HG03378 (cell line): ENCODE data around the gene KPNA4.
A peak's percentile ranks its signal among the peaks of the same experiment; 100 is the strongest.
"Not testable (repeated sequence)": the region's sequence is repeated elsewhere in the genome, so short reads cannot be mapped to it uniquely, and the experiment has no call there.

Experiments
- ATAC-seq: cut with Tn5 transposase; IDR thresholded peaks from one replicate; pipeline ENCODE4 v1.9.1; 2021; ENCODE audit warnings: mild to moderate bottlenecking, moderate library complexity; ENCODE audit not compliant: unreplicated experiment

KPNA4 gene

DNA sequence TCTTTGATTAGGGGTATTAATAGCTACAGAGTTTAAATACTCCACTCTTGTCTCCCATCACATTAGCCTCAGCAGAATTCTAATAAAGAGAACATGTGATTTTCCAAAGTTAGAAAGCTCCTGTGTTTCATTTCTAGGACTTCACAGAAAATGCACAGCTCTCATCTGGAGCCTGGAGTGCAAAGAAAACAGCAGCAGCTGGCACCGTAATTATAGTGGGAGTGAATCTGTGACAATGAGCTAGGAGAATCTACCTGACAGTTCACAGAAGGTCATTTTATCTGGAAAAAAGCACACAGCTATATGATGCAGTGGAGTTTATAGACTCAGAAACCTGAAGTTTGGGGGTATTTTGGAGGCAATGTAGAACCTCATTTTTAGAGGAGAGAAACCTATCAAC lies 110.4 kb downstream of the KPNA4 start:
- no peak for ATAC-seq

GRCh38 chr3:160452251-160452650 lies 113.1 kb downstream of the KPNA4 start:
- ATAC-seq = not testable (repeated sequence)

DNA sequence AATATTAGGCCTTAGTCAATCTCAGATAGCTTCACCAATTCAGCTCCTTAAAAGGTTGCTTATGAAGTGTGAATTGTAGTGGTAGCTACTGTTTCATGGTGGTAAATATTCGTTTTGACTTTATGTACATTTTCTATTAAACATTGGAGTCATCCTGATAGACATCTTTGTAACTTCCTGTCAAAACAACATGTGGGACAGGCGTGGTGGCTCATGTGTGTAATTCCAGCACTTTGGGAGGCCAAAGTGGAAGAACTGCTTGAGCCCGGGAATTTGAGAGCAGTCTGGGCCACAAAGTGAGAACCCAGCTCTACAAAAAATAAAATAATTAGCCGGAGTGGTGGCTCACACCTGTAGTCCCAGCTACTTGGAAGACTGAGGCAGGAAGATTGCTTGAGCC lies 113.8 kb downstream of the KPNA4 start:
- no peak for ATAC-seq

DNA sequence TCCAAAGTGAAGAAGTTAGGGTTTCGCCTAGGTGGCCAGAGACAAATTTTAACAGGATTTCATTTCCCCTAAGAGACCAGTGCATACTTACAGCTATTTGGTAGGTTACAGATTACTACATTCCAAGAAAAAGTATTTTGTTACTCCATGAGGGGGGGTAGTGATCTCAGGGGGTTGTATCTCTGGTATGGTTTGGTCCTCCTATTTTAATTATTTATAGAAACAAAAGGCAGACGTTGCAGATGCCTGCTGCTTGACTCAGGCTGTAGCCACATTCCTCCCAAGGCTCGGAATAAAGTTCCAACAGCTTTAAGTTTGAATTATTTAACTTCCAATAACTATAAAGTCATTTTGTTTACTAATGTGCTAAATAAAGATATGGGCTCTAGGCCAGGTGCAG lies 114.5 kb downstream of the KPNA4 start:
- ATAC-seq = no peak

GRCh38 chr3:160449636-160450598 lies 115.5 kb downstream of the KPNA4 start, which contains the start of gene TRIM59:
Gene TRIM59 (minus strand): TSS chr3:160449786. CDS start chr3:160439183, 10,603 bp downstream.
- peak; percentile 92 for ATAC-seq

DNA sequence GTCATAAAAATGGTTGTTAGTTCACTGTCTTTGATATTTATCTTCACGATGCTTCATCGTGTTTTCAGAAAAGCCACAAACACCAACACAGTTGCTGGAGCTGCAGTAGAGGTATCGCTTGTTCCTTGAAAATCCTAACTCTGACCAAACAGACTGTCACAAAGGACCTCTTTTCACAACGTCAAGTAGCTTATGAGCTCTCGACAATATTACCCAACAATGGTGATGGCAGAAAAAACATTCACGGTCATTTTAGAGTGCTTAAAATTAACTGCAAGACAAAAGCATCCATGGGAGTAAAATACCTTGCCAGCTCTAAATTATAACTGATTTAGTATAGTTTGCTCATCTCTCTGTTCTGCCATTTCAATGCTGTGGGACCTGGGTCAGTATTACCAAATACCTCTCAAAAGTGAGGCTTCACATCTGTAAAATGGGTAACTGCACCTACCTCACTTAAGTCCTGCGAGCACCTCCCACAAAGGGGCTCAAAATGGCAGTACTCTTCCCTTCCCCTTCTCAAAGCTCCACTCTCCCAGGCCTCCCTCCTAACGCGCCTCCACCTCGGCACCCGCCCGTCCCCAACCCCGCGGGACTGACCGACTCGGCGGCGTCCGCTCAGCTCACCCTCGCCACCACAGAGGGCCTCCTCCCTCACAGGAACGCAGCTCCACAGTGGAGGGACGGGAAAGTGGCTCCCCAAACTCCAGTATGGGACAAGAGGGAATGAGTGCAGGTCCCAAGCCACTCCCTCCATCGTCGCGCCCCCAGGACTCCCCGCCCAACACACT lies 116.3 kb downstream of the KPNA4 start:
- ATAC-seq = peak; percentile 35

- ATAC-seq = no peak
Measured at GRCh38 chr3:160447544-160447943, 117.8 kb downstream of the KPNA4 start.

DNA sequence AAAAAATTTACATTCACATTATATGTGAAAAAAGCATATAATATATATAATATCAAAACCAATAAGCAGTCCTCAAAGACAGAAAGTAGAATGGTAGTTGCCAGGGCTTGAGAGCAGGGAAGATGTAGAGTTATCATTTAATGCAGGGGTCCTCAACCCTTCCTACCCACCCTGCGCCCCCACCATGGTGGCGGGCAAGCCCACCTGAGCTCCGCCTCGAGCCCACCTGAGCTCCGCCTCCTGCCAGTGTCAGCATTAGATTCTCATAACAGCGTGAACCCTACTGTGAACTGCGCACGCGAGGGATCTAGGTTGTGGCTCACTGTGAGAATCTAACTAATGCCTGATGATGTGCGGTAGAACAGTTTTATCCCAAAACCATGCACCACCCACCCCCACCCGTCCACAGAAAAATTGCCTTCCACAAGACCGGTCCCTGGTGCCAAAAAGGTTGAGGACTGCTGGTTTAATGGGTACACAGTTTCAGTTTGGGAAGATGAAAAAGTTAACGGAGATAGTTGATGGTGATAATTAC lies 118.8 kb downstream of the KPNA4 start:
- no peak for ATAC-seq

DNA sequence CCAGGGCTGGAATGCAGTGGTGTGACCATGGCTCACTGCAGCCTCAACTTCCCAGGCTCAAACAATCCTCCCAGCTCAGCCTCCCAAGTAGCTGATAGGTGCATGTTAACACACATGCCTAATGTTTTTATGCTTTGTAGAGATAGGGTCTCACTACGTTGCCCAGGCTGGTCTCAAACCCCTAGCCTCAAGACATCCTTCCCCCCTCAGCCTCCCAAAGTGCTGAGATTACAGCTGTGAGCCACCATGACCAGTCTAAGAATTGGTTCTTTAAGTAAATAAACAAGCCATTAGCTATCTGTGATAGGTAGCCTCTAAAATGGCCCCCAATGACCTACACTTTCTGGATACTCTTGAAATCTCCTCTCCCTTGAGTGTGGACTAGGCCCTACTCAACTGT lies 119.5 kb downstream of the KPNA4 start:
- ATAC-seq = no peak
